ENCODE measurements around the gene RAPGEF4. TPM values are rescaled to one million over a fixed set of nuclear protein-coding genes. Genes with fewer than 3 reads are reported as not detected.
A peak's percentile ranks its signal among the peaks of the same experiment; 100 is the strongest.

The RAPGEF4 gene
- total and polyA plus RNA-seq, 5 experiments from 2014 or later: 0.40 to 1.8 (median 1.2) TPM; not detected in 2

GRCh38 chr2:172929644-172930043 lies 194.0 kb downstream of the RAPGEF4 start:
- Mint-ChIP-seq H3K9me3 (no peaks in the 10 kb centered on the region), H3K36me3 (no peaks in the 10 kb centered on the region), H3K4me1 (peaks cover 4 to 12% (median 9%) of the 10 kb centered on the region in 4 donors), H3K4me3 (no peak overlapping the region), H3K27me3 (peaks cover 0 to 11% (median 3%) of the 10 kb centered on the region in 5 donors), H3K27ac (no peak overlapping the region)
- POLR2A ChIA-PET: no interaction called here
- no peak for DNase-seq
- no peak for ATAC-seq

DNA sequence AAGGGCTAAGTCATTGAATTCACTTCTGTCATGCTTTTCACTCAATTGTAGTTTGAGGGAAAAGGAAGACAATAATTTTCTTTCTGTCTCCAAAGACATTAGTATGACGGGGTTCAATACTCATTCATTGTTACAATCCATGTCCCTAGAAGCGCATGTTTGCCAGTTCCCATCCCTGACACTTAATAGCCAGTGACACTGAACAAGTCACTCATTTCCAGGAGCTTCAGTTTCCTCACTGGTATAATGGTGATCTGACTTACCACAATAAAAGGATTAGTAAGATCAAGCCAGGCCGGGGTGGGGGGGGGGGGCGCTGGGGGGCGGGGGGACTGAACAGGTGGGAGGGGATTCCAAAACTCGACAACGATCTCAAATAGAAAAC lies 195.2 kb downstream of the RAPGEF4 start:
- Mint-ChIP-seq H3K36me3 (no peaks in the 10 kb centered on the region), H3K27me3 (peaks cover 0 to 10% (median 3%) of the 10 kb centered on the region in 5 donors), H3K4me1 (peaks cover 4 to 12% (median 9%) of the 10 kb centered on the region in 4 donors), H3K9me3 (no peaks in the 10 kb centered on the region), H3K27ac (no peak overlapping the region), H3K4me3 (no peak overlapping the region)
- POLR2A ChIA-PET: no interaction called here
- DNase-seq (no peak), ATAC-seq (no peak)

GRCh38 chr2:172931256-172931894 lies 195.7 kb downstream of the RAPGEF4 start:
- no peaks in the 10 kb centered on the region for H3K9me3 Mint-ChIP-seq
- H3K27me3 Mint-ChIP-seq: peaks cover 0 to 10% (median 3%) of the 10 kb centered on the region in 5 donors
- DNase-seq: peak in 1 of 10 donors; percentile 27
- POLR2A ChIA-PET: no interaction called here
- H3K27ac Mint-ChIP-seq: peak overlapping the region in 1 of 10 donors; percentile 11
- H3K4me1 Mint-ChIP-seq: peaks cover 4 to 12% (median 9%) of the 10 kb centered on the region in 4 donors
- H3K36me3 Mint-ChIP-seq: no peaks in the 10 kb centered on the region
- peak; percentile 14 to 41 for ATAC-seq
- peak overlapping the region in 6 of 10 donors; percentile 20 to 61 (median 34) for H3K4me3 Mint-ChIP-seq

- Mint-ChIP-seq H3K27ac (no peak overlapping the region), H3K27me3 (peaks cover 0 to 10% (median 3%) of the 10 kb centered on the region in 5 donors), H3K9me3 (no peaks in the 10 kb centered on the region), H3K4me3 (peak overlapping the region in 4 of 10 donors; percentile 1 to 34 (median 24)), H3K36me3 (no peaks in the 10 kb centered on the region), H3K4me1 (peaks cover 4 to 12% (median 9%) of the 10 kb centered on the region in 4 donors)
- POLR2A ChIA-PET: no interaction called here
- ATAC-seq: peak; percentile 33 to 65
- peak; percentile 29 to 84 (median 52) for DNase-seq
Observed at GRCh38 chr2:172931918-172932520, 196.4 kb downstream of the RAPGEF4 start.

DNA sequence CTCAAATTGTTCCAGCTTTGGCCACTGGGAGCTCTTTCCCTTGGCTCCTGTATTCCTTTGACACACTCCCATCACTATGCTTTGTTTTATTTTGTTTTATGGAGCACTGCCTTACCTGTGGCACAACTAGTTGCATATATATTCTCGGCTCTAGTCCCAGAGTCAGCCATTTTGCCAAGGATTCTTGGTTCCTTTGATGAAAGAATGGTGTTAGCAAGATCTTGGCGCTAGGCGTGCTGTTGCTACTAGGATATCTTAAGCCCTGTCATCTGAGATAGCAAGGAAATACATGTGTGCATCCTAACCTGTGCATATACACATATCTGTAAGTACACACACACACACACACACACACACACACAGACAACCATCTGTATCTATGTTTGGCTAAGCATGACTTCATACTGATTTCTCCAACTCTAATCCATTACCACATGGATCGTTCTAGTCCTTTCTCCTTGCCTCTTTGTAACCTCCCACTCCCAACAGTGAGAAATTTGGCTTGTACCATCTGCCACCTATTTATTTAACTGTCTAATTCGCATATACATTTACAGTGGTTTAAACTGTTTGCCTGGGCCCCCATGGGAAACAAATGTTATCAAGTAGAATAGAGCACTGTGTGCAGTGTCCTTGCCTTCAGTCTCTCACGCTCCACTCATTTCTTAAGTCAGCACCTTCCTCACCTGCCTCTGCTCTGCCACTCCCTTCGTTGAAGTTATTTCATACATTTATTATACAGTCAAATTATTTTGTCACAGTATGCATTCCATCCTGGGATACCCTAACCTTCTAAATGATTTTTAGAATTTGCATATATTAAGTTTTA lies 202.5 kb downstream of the RAPGEF4 start:
- DNase-seq (no peak), ATAC-seq (no peak)
- H3K4me1 Mint-ChIP-seq: peaks cover 4 to 7% (median 6%) of the 10 kb centered on the region in 4 donors
- no peak overlapping the region for H3K4me3 Mint-ChIP-seq
- POLR2A ChIA-PET: no interaction called here
- H3K9me3 Mint-ChIP-seq: peaks cover 0 to 23% (median 12%) of the 10 kb centered on the region in 9 donors
- H3K36me3 Mint-ChIP-seq: peaks cover 0 to 25% (median 15%) of the 10 kb centered on the region in 3 donors
- no peak overlapping the region for H3K27ac Mint-ChIP-seq
- peaks cover 0 to 6% (median 1%) of the 10 kb centered on the region in 5 donors for H3K27me3 Mint-ChIP-seq

DNA sequence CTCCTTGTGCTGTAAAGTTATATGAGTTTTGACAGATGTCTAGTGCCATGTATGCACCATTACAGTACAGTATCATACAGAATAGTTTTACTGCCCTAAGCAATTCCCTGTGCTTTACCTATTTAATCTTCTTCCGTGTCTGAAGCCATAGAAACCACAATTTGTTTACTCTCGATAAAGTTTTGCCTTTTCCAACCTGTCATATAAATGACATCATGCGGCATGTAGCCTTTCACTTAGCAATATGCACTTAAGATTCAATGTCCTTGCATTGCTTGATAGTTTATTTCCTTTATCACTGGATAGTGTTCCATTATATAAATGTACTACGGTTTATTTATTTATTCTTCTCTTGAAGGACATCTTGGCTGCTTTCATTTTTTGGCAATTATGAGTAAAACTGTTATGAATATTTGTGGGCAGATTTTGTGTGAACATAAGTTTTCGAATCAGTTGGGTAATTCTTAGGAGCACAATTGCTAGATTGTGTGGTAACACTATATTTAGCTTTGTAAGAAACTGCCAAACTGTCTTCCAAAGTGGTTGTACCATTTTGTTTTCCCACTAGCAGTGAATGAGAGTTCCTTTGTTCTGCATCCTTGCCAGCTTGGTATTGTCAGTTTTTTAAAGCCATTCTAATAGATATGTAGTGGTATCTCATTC lies 203.2 kb downstream of the RAPGEF4 start:
- Mint-ChIP-seq H3K4me1 (peaks cover 7 to 14% (median 14%) of the 10 kb centered on the region in 4 donors), H3K4me3 (no peak overlapping the region), H3K9me3 (peaks cover 0 to 23% (median 12%) of the 10 kb centered on the region in 9 donors), H3K27ac (no peak overlapping the region), H3K36me3 (peaks cover 0 to 25% (median 15%) of the 10 kb centered on the region in 3 donors), H3K27me3 (peaks cover 0 to 6% (median 1%) of the 10 kb centered on the region in 5 donors)
- POLR2A ChIA-PET: no interaction called here
- DNase-seq: no peak
- no peak for ATAC-seq

DNA sequence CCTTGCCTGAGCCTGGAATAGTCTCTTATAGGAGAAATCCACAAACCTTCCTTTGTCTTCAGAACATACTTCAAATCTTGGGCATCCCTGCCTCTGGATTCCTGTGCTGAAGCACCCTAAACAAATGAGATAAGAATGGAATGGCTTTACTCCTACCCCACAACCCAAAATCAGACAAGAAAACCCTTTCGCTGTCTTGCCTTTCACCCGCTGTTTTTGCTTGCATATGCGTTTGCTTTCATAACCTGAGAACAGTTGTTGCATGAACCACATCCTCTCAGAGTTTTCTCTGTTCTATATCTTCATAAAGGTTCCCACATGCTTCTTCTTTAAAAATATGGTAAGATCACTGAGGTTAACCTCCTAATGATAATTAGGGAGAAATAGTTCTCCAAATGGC lies 207.9 kb downstream of the RAPGEF4 start:
- Mint-ChIP-seq H3K4me1 (peaks cover 10 to 31% (median 28%) of the 10 kb centered on the region in 4 donors), H3K27me3 (peaks cover 0 to 11% (median 1%) of the 10 kb centered on the region in 5 donors), H3K27ac (peak overlapping the region in 9 of 10 donors; percentile 28 to 96 (median 78)), H3K36me3 (peaks cover 0 to 23% (median 17%) of the 10 kb centered on the region in 3 donors), H3K4me3 (peak overlapping the region; percentile 12 to 69 (median 48)), H3K9me3 (peaks cover 0 to 21% (median 12%) of the 10 kb centered on the region in 9 donors)
- DNase-seq (peak in 6 of 10 donors; percentile 0 to 60 (median 14)), ATAC-seq (peak; percentile 82 to 83)
- POLR2A ChIA-PET: no interaction called here

DNA sequence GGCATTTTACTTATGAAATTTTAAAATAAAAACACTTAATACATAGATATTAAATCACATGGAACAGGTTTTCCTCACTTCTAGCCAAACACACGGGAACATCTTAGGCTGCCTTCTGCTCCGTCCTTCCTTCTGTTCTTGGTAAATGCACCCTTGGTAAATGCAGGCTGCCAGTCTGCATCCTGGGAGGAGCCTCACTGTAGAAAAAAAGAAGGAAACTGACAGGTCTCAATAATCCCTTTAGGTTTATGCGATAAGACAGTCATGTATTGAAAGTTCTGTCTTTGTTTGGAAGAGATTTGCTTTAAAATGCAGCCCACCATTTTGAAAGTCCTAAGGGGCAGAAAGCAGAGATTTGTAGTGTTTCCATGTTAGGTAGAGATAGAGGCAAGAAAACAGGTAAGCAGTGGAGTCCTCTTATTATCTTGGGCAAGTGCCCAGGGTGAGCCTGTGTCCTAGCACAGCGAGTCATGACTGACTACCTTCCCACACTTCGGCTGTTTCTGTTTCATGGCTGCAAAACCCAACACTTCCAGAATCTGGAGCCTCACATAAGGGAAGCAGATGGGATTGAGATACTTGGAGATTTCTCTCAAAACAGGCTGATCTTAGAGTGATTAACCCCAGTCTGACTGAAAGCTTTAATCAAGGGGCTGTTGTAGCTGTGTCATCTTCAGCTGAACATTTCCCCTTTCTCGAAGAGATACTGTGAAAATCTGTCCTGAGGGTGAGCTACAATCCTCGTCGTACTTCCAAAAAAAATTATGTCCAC lies 208.6 kb downstream of the RAPGEF4 start:
- ATAC-seq (peak in 1 of 2 donors; percentile 35), DNase-seq (no peak)
- Mint-ChIP-seq H3K36me3 (peaks cover 0 to 17% (median 17%) of the 10 kb centered on the region in 3 donors), H3K9me3 (peaks cover 0 to 19% (median 12%) of the 10 kb centered on the region in 9 donors), H3K4me3 (peak overlapping the region in 8 of 10 donors; percentile 18 to 69 (median 49)), H3K4me1 (peaks cover 10 to 31% (median 28%) of the 10 kb centered on the region in 4 donors), H3K27me3 (peaks cover 0 to 11% (median 1%) of the 10 kb centered on the region in 5 donors), H3K27ac (peak overlapping the region in 8 of 10 donors; percentile 33 to 96 (median 77))
- POLR2A ChIA-PET: interaction anchor here (0.6 to 0.7 kb wide), 2 partner anchors 1000 to 1801 kb away, joined by 3 read pairs; no protein-coding TSS in a partner anchor

DNA sequence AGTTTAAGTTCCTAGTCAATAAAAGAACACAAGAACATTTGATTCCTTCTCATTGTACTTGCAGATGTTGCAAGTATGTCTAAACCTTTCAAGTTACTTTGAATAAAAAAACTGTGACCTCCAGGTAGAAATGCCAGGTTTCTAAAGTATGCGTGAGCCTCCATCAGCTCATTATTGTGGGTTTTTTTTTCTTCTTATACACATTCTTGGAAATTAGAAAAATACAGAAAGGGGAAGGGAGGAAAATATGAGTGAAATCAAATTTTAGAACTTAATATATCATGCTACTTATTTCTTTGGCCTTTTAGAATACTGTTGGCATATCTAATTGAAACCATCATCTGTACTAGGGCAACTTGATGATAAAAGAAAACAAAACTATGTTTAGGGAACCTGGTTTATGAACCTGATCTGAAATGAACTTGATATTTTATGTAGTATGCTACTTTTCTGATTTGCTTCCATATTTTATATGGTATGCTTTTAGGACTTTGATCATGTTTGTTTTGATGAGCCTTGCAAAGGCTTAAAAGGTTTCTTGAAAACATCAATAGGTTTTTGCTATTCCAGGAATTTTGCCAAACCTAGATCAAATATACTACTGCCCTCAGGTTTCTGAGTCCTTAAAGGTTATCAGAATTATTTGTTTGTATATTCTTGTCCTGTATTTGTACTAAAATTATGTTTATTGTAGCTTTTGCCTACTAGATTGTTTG lies 209.3 kb downstream of the RAPGEF4 start:
- Mint-ChIP-seq H3K9me3 (peaks cover 0 to 12% (median 7%) of the 10 kb centered on the region in 9 donors), H3K27me3 (peaks cover 0 to 11% (median 1%) of the 10 kb centered on the region in 5 donors), H3K27ac (peak overlapping the region in 5 of 10 donors; percentile 22 to 96 (median 34)), H3K36me3 (peaks cover 0 to 11% (median 10%) of the 10 kb centered on the region in 3 donors), H3K4me3 (peak overlapping the region in 3 of 10 donors; percentile 29 to 50 (median 33)), H3K4me1 (peaks cover 10 to 31% (median 28%) of the 10 kb centered on the region in 4 donors)
- no peak for DNase-seq
- no peak for ATAC-seq
- POLR2A ChIA-PET: interaction anchor here (0.6 to 0.7 kb wide), 2 partner anchors 1000 to 1801 kb away, joined by 3 read pairs; no protein-coding TSS in a partner anchor

DNA sequence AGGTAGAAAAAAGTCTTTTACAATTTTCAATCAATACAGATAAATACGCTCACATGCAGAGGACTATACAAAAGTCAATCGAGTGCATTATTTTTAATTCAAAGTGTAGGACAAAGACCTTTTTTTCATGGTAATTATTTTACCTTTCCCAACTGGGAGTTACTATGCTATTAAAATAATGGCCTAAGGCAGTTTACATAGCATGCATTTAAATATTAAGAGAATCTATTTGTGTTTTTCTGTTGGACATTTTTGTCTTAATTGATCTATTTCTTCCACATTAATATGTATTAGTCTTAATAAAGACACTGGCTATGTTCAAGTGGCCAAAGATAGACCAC lies 209.8 kb downstream of the RAPGEF4 start:
- Mint-ChIP-seq H3K9me3 (peaks cover 0 to 7% (median 3%) of the 10 kb centered on the region in 9 donors), H3K36me3 (peaks cover 0 to 6% (median 6%) of the 10 kb centered on the region in 3 donors), H3K27me3 (peaks cover 0 to 9% (median 1%) of the 10 kb centered on the region in 5 donors), H3K4me3 (no peak overlapping the region), H3K27ac (peak overlapping the region in 1 of 10 donors; percentile 90), H3K4me1 (peaks cover 10 to 31% (median 28%) of the 10 kb centered on the region in 4 donors)
- ATAC-seq (no peak), DNase-seq (no peak)
- POLR2A ChIA-PET: no interaction called here
